ENCODE data around the gene SLC11A2. TPM values are rescaled to one million over a fixed set of nuclear protein-coding genes. Genes with fewer than 3 reads are reported as not detected.

Gene SLC11A2
- total and polyA plus RNA-seq, 9 of the 15 experiments (the other 6 are each of a cell fraction or from before 2014, with no cell fraction given), result 21.1 to 54.0 (median 32.9) TPM

DNA sequence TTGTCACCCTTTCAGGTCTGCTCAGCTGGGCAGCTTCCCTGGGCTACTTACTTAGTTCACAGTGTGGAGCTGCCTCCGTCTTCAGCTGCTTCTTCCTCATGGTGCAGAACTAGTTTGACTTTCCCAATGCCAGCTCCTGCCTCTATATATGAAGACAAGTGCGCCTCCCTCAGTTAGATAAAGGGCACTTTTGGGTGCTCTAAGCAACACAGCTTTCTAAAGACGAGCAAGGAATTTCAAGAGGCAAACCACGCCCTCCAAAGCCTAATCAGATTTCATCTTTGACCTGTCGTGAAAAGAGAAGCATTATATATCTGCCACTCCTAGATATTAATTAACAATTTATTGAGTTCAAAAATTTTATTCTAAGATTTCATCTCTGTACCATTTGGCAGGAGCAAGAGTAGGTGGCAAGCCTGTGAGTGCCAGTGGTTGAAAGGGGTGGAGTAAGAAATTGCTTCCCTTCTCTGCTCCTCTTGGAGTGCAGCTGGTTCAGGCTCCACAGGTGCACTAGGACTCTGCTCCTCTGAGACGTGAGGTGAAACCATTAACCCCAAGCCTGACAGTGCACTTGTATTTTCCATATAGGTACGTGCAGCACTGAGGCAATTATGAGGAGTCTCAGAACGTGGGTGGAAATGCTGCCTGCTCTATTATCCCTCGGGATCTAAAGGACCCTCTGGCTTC is 2.1 kb upstream of the SLC11A2 start (continued):
- peak; percentile 25; the same call in 1 of the 2 replicates for TF ChIP-seq CXXC5 (CRISPR knock-in tag; IDR thresholded peaks at IDR 0.05)
- TF ChIP-seq LCOR (CRISPR knock-in tag; IDR thresholded peaks at IDR 0.05), result 0 out of 2 replicates have a peak, but pooled peaks have one; percentile 54
- TF ChIP-seq HMBOX1 (IDR thresholded peaks at IDR 0.05), result peak; percentile 38; the same call in 1 of the 2 replicates
- 0 out of 2 replicates have a peak, but pooled peaks have one; percentile 10 for TF ChIP-seq HCFC1 (IDR thresholded peaks at IDR 0.05; ENCODE audit: low read depth, low read length)
- TF ChIP-seq, protein P1, sequence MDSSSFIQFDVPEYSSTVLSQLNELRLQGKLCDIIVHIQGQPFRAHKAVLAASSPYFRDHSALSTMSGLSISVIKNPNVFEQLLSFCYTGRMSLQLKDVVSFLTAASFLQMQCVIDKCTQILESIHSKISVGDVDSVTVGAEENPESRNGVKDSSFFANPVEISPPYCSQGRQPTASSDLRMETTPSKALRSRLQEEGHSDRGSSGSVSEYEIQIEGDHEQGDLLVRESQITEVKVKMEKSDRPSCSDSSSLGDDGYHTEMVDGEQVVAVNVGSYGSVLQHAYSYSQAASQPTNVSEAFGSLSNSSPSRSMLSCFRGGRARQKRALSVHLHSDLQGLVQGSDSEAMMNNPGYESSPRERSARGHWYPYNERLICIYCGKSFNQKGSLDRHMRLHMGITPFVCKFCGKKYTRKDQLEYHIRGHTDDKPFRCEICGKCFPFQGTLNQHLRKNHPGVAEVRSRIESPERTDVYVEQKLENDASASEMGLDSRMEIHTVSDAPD (CRISPR knock-in tag; IDR thresholded peaks at IDR 0.05), result no peak
- peak; percentile 55 to 81 (median 69) for TF ChIP-seq CTCF (IDR thresholded peaks at IDR 0.05 in 2 of 3, conservative IDR thresholded peaks at IDR 0.05 in 1 of 3; ENCODE audit: insufficient read depth in 2 of 3, low read depth in 1 of 3, low read length in 3 of 3)
- TF ChIP-seq RCOR1 (IDR thresholded peaks at IDR 0.05; ENCODE audit: borderline replicate concordance in 1 of 2, low read depth in 2 of 2, low read length in 2 of 2), result peak in 1 of 2 experiments; percentile 50; a peak in 1 of 4 replicates
- TF ChIP-seq ZNF354B (CRISPR knock-in tag; IDR thresholded peaks at IDR 0.05), result no peak
- TF ChIP-seq EP300 (IDR thresholded peaks at IDR 0.05; ENCODE audit: low read length), result peak; percentile 42; the same call in 1 of the 2 replicates
- peak; percentile 15; the same call in 1 of the 2 replicates for TF ChIP-seq CREM (IDR thresholded peaks at IDR 0.05; ENCODE audit: low read depth)
- TF ChIP-seq NR3C1 (CRISPR knock-in tag; IDR thresholded peaks at IDR 0.05), result no peak
- TF ChIP-seq TBP (optimal IDR thresholded peaks at IDR 0.05; ENCODE audit: low read depth, low read length), result peak; percentile 78
- peak; percentile 64; the same call in 1 of the 2 replicates for TF ChIP-seq NR2C1 (IDR thresholded peaks at IDR 0.05)
- TF ChIP-seq NR2C1 (tag; IDR thresholded peaks at IDR 0.05), result peak; percentile 73
- TF ChIP-seq, protein P2, sequence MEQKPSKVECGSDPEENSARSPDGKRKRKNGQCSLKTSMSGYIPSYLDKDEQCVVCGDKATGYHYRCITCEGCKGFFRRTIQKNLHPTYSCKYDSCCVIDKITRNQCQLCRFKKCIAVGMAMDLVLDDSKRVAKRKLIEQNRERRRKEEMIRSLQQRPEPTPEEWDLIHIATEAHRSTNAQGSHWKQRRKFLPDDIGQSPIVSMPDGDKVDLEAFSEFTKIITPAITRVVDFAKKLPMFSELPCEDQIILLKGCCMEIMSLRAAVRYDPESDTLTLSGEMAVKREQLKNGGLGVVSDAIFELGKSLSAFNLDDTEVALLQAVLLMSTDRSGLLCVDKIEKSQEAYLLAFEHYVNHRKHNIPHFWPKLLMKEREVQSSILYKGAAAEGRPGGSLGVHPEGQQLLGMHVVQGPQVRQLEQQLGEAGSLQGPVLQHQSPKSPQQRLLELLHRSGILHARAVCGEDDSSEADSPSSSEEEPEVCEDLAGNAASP (IDR thresholded peaks at IDR 0.05), result no peak
- no peak for TF ChIP-seq POLR3A (IDR thresholded peaks at IDR 0.05; ENCODE audit: borderline replicate concordance, extremely low read depth, insufficient read depth, insufficient read length)
- peak in 1 of 2 experiments; percentile 52; a peak in 1 of 3 replicates for TF ChIP-seq CBX3 (IDR thresholded peaks at IDR 0.05; ENCODE audit: borderline replicate concordance in 1 of 2, low read length in 2 of 2)
- TF ChIP-seq ARHGAP35 (IDR thresholded peaks at IDR 0.05; ENCODE audit: partially characterized antibody), result no peak
- 0 out of 2 replicates have a peak, but pooled peaks have one; percentile 37 for TF ChIP-seq ADNP (tag; IDR thresholded peaks at IDR 0.05)
- no peak for TF ChIP-seq NR2C2 (CRISPR knock-in tag; IDR thresholded peaks at IDR 0.05)
- TF ChIP-seq NR2C2 (tag; IDR thresholded peaks at IDR 0.05), result peak; percentile 81
- TF ChIP-seq FOXJ3 (CRISPR knock-in tag; IDR thresholded peaks at IDR 0.05), result no peak
- TF ChIP-seq SAFB (IDR thresholded peaks at IDR 0.05; ENCODE audit: borderline replicate concordance, low read depth, low read length), result no peak
- peak in 1 of 2 experiments; percentile 39; a peak in 1 of 4 replicates for TF ChIP-seq TBL1XR1 (IDR thresholded peaks at IDR 0.05; ENCODE audit: low read length in 2 of 2)
